Neuronal stem cell (in vitro differentiated cells): ENCODE results near the gene PLXNC1.

Experiments
- DNase-seq: peaks from one replicate; pipeline ENCODE4 v3.0.0-alpha.2; 2013; ENCODE audit warnings: low spot score
- H2AFZ ChIP-seq: one replicate; pipeline ENCODE4 v1.6.1; 2013; ENCODE audit warnings: mild to moderate bottlenecking, low read length, inconsistent platforms
- H2AK5ac ChIP-seq: 2 replicates; pipeline ENCODE4 v1.6.1; 2013; ENCODE audit warnings: low read depth, mild to moderate bottlenecking, inconsistent platforms, low read length, moderate library complexity, mixed read lengths
- H2BK120ac ChIP-seq: 2 replicates; pipeline ENCODE4 v1.6.1; 2013; ENCODE audit warnings: low read depth, mild to moderate bottlenecking, inconsistent platforms, low read length, moderate library complexity, mixed read lengths
- H2BK12ac ChIP-seq: one replicate; pipeline ENCODE4 v1.6.1; 2013; ENCODE audit warnings: low read length, inconsistent platforms
- H2BK15ac ChIP-seq: 2 replicates; pipeline ENCODE4 v1.6.1; 2013; ENCODE audit warnings: mild to moderate bottlenecking, low read length, inconsistent platforms, mixed read lengths
- H2BK5ac ChIP-seq: one replicate; pipeline ENCODE4 v1.6.1; 2013; ENCODE audit warnings: inconsistent platforms, mild to moderate bottlenecking, low read length, moderate library complexity
- H3K14ac ChIP-seq: one replicate; pipeline ENCODE4 v1.6.1; 2013; ENCODE audit warnings: low read length, inconsistent platforms
- H3K18ac ChIP-seq: 2 replicates; pipeline ENCODE4 v1.6.1; 2013; ENCODE audit warnings: low read length, inconsistent platforms
- H3K23ac ChIP-seq: 2 replicates; pipeline ENCODE4 v1.6.1; 2013; ENCODE audit warnings: low read depth, mild to moderate bottlenecking, mixed read lengths, low read length, inconsistent platforms; ENCODE audit not compliant: poor library complexity
- H3K27ac ChIP-seq: replicated peaks from 3 replicates; pipeline ENCODE4 v1.5.1; 2013; ENCODE audit warnings: low read length, inconsistent platforms
- H3K27me3 ChIP-seq, 3 experiments: 2 replicates each; pipeline ENCODE4 v1.6.1; 2013; ENCODE audit warnings: low read length in 3 of 3, mild to moderate bottlenecking in 2 of 3, inconsistent platforms in 1 of 3, low read depth in 1 of 3, mixed read lengths in 1 of 3, moderate library complexity in 1 of 3; ENCODE audit not compliant: control insufficient read depth in 3 of 3, insufficient read depth in 3 of 3
- H3K36me3 ChIP-seq, 2 donors: replicated peaks in 1 of 2; 2 replicates each; pipeline ENCODE4 v1.6.1; 2013; ENCODE audit warnings: low read length in 2 of 2; ENCODE audit not compliant: control insufficient read depth in 2 of 2, insufficient read depth in 2 of 2
- H3K4ac ChIP-seq: 2 replicates; pipeline ENCODE4 v1.6.1; 2013; ENCODE audit warnings: inconsistent platforms, mild to moderate bottlenecking, low read length, moderate library complexity
- H3K4me1 ChIP-seq, 2 donors: 1 replicate in 1 of 2; 2 replicates in 1 of 2; pipeline ENCODE4 v1.6.1; 2013; ENCODE audit warnings: low read length in 2 of 2, low read depth in 1 of 2; ENCODE audit not compliant: control insufficient read depth in 2 of 2, insufficient read depth in 1 of 2
- H3K4me2 ChIP-seq: one replicate; pipeline ENCODE4 v1.6.1; 2013; ENCODE audit warnings: mild to moderate bottlenecking, low read length, inconsistent platforms; ENCODE audit not compliant: insufficient read depth, poor library complexity, severe bottlenecking
- H3K4me3 ChIP-seq, 2 donors: 2 replicates each; pipeline ENCODE4 v1.5.1; 2013; ENCODE audit warnings: low read length in 2 of 2, mild to moderate bottlenecking in 2 of 2, inconsistent platforms in 1 of 2, moderate library complexity in 1 of 2
- H3K79me1 ChIP-seq: one replicate; pipeline ENCODE4 v1.6.1; 2013; ENCODE audit warnings: low read depth, mild to moderate bottlenecking, inconsistent platforms, low read length, moderate library complexity
- H3K9ac ChIP-seq: one replicate; pipeline ENCODE4 v1.6.1; 2013; ENCODE audit warnings: mild to moderate bottlenecking, low read depth, low read length, inconsistent platforms; ENCODE audit not compliant: poor library complexity
- H3K9me3 ChIP-seq, 2 donors: replicated peaks in 1 of 2; 2 replicates each; pipeline versions ENCODE3 to v1.6.1; 2013; ENCODE audit warnings: low read length in 2 of 2, mild to moderate bottlenecking in 2 of 2, inconsistent platforms in 1 of 2, low read depth in 1 of 2, mixed read lengths in 1 of 2, moderate library complexity in 1 of 2; ENCODE audit not compliant: control insufficient read depth in 2 of 2, insufficient read depth in 1 of 2
- H4K8ac ChIP-seq: one replicate; pipeline ENCODE4 v1.6.1; 2013; ENCODE audit warnings: low read depth, mild to moderate bottlenecking, inconsistent platforms, low read length, moderate library complexity
- H4K91ac ChIP-seq: one replicate; pipeline ENCODE4 v1.6.1; 2013; ENCODE audit warnings: low read length, low read depth, mild to moderate bottlenecking, inconsistent platforms; ENCODE audit not compliant: poor library complexity
- WGBS, 2 donors: extraction: QIAGEN DNeasy Blood & Tissue Kit; methylation state at CpG; one replicate each; pipeline ENCODE4 v1.1.7; 2013; ENCODE audit warnings: missing lambda C conversion rate in 2 of 2, mixed read lengths in 1 of 2; ENCODE audit not compliant: insufficient read length in 2 of 2, insufficient replicate concordance in 1 of 2; ENCODE audit errors: extremely low coverage in 2 of 2; 5-methylcytosine and 5-hydroxymethylcytosine counted together

Gene PLXNC1

DNA sequence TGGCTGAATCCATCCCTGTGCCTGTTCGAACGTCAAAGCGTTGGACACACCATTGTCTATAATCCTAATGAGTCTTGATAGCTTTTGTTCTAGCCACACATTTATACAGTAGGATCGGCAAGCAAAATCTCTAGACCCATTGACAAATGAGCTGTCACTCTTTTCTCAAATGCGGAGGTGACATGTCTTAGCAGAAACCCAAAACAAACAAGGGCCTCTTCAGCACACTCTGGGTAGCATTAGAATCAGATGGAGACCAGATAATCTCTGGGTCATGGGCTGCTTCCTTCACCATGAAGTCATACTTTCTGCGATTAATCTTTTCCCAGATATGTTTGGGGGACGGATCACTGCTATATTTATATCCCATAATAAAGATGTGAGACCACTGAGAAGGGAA, 100.2 kb downstream of the PLXNC1 start:
- Histone ChIP-seq H3K18ac (no peak overlapping the region), H3K79me1 (no peaks in the 10 kb centered on the region), H3K27me3 (no peaks in the 10 kb centered on the region), H2AFZ (no peak overlapping the region), H3K36me3 (peaks cover 0 to 1% of the 10 kb centered on the region in 2 donors), H4K91ac (no peak overlapping the region), H2BK12ac (no peak overlapping the region), H3K4ac (no peak overlapping the region), H3K4me3 (no peak overlapping the region), H3K9ac (no peak overlapping the region), H2BK120ac (no peak overlapping the region), H2AK5ac (no peak overlapping the region), H2BK15ac (no peak overlapping the region), H3K23ac (no peak overlapping the region), H2BK5ac (no peak overlapping the region), H3K14ac (no peak overlapping the region), H3K9me3 (no peaks in the 10 kb centered on the region), H3K4me2 (no peak overlapping the region), H3K27ac (no peak overlapping the region), H3K4me1 (peaks cover 16 to 23% of the 10 kb centered on the region in 2 donors), H4K8ac (no peak overlapping the region)
- DNase-seq: no peak
- WGBS, 2 donors: no CpG with 5 or more reads among the region's 7 CpGs

DNA sequence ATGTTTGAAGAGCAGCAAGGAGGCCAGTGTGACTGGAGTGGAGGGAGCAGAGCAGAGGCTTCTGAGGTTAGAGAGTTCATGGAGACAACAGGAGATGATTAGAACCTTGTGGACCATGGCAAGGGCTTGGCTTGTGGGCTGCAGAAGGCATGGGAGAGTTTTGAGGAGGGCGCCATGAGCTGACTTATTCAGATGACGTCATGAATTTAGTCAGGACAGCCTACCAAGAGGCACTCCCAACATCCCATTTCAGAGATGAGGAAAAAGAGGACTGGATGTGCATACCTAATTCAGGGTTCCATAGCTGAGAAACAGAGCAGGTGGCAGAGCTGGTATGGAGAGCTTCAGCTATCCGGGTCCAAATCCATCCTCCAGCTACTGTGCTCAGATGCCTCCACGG, 101.8 kb downstream of the PLXNC1 start:
- Histone ChIP-seq H2AK5ac (no peak overlapping the region), H3K36me3 (peaks cover 0 to 1% of the 10 kb centered on the region in 2 donors), H3K9ac (no peak overlapping the region), H3K4me2 (no peak overlapping the region), H2BK12ac (no peak overlapping the region), H3K27me3 (no peaks in the 10 kb centered on the region), H2BK5ac (no peak overlapping the region), H3K18ac (no peak overlapping the region), H3K4me3 (no peak overlapping the region), H3K4me1 (peaks cover 19 to 23% of the 10 kb centered on the region in 2 donors), H4K8ac (no peak overlapping the region), H3K9me3 (no peaks in the 10 kb centered on the region), H3K4ac (no peak overlapping the region), H3K79me1 (no peaks in the 10 kb centered on the region), H2BK15ac (no peak overlapping the region), H2AFZ (no peak overlapping the region), H4K91ac (no peak overlapping the region), H3K23ac (no peak overlapping the region), H3K14ac (no peak overlapping the region), H2BK120ac (no peak overlapping the region), H3K27ac (no peak overlapping the region)
- no peak for DNase-seq
- no CpG with 5 or more reads among the region's 4 CpGs for WGBS, 2 donors

DNA sequence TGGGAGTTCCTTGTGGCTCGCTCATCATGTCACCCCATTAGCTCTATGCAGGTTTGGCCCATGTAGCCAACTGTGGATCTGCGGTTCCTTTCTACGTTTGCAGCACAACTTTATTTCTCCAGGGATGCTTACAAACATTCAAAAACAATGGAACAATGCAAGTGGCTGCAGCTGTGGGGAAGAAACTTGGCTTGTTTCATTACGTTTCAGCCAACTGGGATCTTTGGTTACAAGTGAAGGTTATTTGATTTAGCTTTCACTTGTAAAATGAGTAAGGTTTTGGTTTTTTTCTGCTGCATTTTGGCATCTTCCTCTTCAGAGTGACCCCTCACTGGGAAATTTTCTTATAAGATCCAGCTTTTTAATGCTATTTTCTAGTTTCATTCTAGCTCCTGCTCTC, 105.9 kb downstream of the PLXNC1 start:
- H3K27me3 ChIP-seq: no peaks in the 10 kb centered on the region
- H3K27ac ChIP-seq: no peak overlapping the region
- no peak overlapping the region for H4K8ac ChIP-seq
- H2BK5ac ChIP-seq: no peak overlapping the region
- no peak overlapping the region for H2BK15ac ChIP-seq
- H3K23ac ChIP-seq: no peak overlapping the region
- H3K4me2 ChIP-seq: no peak overlapping the region
- H3K9ac ChIP-seq: no peak overlapping the region
- H2BK12ac ChIP-seq: no peak overlapping the region
- no peak overlapping the region for H3K14ac ChIP-seq
- no peak for DNase-seq
- H3K79me1 ChIP-seq: no peaks in the 10 kb centered on the region
- H2AFZ ChIP-seq: no peak overlapping the region
- H4K91ac ChIP-seq: no peak overlapping the region
- no peak overlapping the region for H3K18ac ChIP-seq
- peaks cover 0 to 3% of the 10 kb centered on the region in 2 donors for H3K36me3 ChIP-seq
- WGBS, 2 donors: no CpG with 5 or more reads among the region's 4 CpGs
- peaks cover 0 to 4% of the 10 kb centered on the region in 2 donors for H3K4me1 ChIP-seq
- no peak overlapping the region for H3K4me3 ChIP-seq
- no peak overlapping the region for H2AK5ac ChIP-seq
- no peaks in the 10 kb centered on the region for H3K9me3 ChIP-seq
- H2BK120ac ChIP-seq: no peak overlapping the region
- no peak overlapping the region for H3K4ac ChIP-seq

DNA sequence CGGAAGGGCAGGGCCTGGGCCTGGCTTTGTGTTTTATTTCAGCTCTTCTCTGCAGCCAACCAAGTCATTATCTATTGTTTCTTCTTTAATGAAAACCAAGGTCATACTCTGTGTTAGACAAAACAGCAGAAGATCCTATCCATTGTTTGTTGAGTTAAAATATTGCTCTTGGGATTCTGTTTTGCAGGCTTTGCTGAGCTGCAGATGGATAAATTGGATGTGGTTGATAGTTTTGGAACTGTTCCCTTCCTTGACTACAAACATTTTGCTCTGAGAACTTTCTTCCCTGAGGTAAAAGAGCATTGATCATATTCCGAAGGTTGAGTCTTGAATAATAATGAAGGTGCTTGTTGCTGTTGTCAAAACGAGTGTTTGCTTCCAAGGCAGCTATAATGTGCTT, 106.6 kb downstream of the PLXNC1 start:
- Histone ChIP-seq H4K91ac (no peak overlapping the region), H3K9me3 (no peaks in the 10 kb centered on the region), H3K14ac (no peak overlapping the region), H2AK5ac (no peak overlapping the region), H3K9ac (no peak overlapping the region), H3K23ac (no peak overlapping the region), H3K18ac (no peak overlapping the region), H3K36me3 (peaks cover 0 to 3% of the 10 kb centered on the region in 2 donors), H4K8ac (no peak overlapping the region), H3K4ac (no peak overlapping the region), H2BK120ac (no peak overlapping the region), H2BK12ac (no peak overlapping the region), H2BK15ac (no peak overlapping the region), H2BK5ac (no peak overlapping the region), H3K79me1 (no peaks in the 10 kb centered on the region), H3K27ac (no peak overlapping the region), H3K4me2 (no peak overlapping the region), H2AFZ (no peak overlapping the region), H3K4me3 (no peak overlapping the region), H3K27me3 (no peaks in the 10 kb centered on the region), H3K4me1 (peaks cover 0 to 4% of the 10 kb centered on the region in 2 donors)
- DNase-seq: no peak
- no CpG with 5 or more reads among the region's 3 CpGs for WGBS, 2 donors
